Astrocyte (in vitro differentiated cells and primary cell): ENCODE results near the gene EPN2. TPM values are rescaled to one million over a fixed set of nuclear protein-coding genes. Genes with fewer than 3 reads are reported as not detected.

ENCODE experiments used
- DNase-seq: peaks from one replicate; pipeline ENCODE4 v3.0.0-alpha.2; 2010; ENCODE audit warnings: low read depth
- FAIRE-seq: peaks from 2 replicates; lab custom pipeline; 2011; peaks lifted over from hg19 to GRCh38; lab: Jason Lieb, UNC
- H2AFZ ChIP-seq: 2 replicates; pipeline ENCODE4 v1.6.0; 2012; ENCODE audit warnings: low read depth, low read length, inconsistent platforms
- H3K27ac ChIP-seq: 2 replicates; pipeline ENCODE4 v1.5.1; 2011; ENCODE audit warnings: low read depth, low read length, inconsistent platforms
- H3K27me3 ChIP-seq: 2 replicates; pipeline ENCODE4 v1.6.0; 2011; ENCODE audit warnings: low read length, inconsistent platforms; ENCODE audit not compliant: insufficient read depth
- H3K36me3 ChIP-seq: 2 replicates; pipeline ENCODE4 v1.5.1; 2011; ENCODE audit warnings: low read length, inconsistent platforms; ENCODE audit not compliant: insufficient read depth
- H3K4me1 ChIP-seq: 2 replicates; pipeline ENCODE4 v1.5.1; 2011; ENCODE audit warnings: low read length, inconsistent platforms; ENCODE audit not compliant: insufficient read depth
- H3K4me2 ChIP-seq: 2 replicates; pipeline ENCODE4 v1.6.0; 2012; ENCODE audit warnings: low read length, inconsistent platforms
- H3K4me3 ChIP-seq: 2 replicates; pipeline ENCODE4 v1.5.1; 2011; ENCODE audit warnings: low read depth, mild to moderate bottlenecking, low read length, inconsistent platforms; ENCODE audit not compliant: insufficient read depth
- H3K79me2 ChIP-seq: 2 replicates; pipeline ENCODE4 v1.6.0; 2012; ENCODE audit warnings: mild to moderate bottlenecking, low read length, inconsistent platforms; ENCODE audit not compliant: insufficient read depth
- H3K9ac ChIP-seq: 2 replicates; pipeline ENCODE4 v1.6.0; 2012; ENCODE audit warnings: mild to moderate bottlenecking, low read length, inconsistent platforms
- H3K9me3 ChIP-seq: 2 replicates; pipeline ENCODE4 v1.5.1; 2012; ENCODE audit warnings: low read depth, mild to moderate bottlenecking, low read length, inconsistent platforms; ENCODE audit not compliant: insufficient read depth
- H4K20me1 ChIP-seq: 2 replicates; pipeline ENCODE4 v1.6.0; 2012; ENCODE audit warnings: low read length, inconsistent platforms; ENCODE audit not compliant: insufficient read depth
- H3K27ac Mint-ChIP-seq: one replicate; pipeline ENCODE4 v1.8.0; 2021; ENCODE audit warnings: mild to moderate bottlenecking, mixed read lengths; ENCODE audit not compliant: unreplicated experiment
- H3K27me3 Mint-ChIP-seq: one replicate; pipeline ENCODE4 v1.8.0; 2021; ENCODE audit warnings: low read depth, mixed read lengths; ENCODE audit not compliant: unreplicated experiment
- H3K36me3 Mint-ChIP-seq: one replicate; pipeline ENCODE4 v1.8.0; 2021; ENCODE audit warnings: low read depth, mixed read lengths; ENCODE audit not compliant: unreplicated experiment
- H3K4me1 Mint-ChIP-seq: one replicate; pipeline ENCODE4 v1.8.0; 2021; ENCODE audit warnings: low read depth, mixed read lengths; ENCODE audit not compliant: unreplicated experiment
- H3K4me3 Mint-ChIP-seq: one replicate; pipeline ENCODE4 v1.8.0; 2021; ENCODE audit warnings: mild to moderate bottlenecking, moderate library complexity, mixed read lengths; ENCODE audit not compliant: unreplicated experiment
- H3K9me3 Mint-ChIP-seq: one replicate; pipeline ENCODE4 v1.8.0; 2021; ENCODE audit warnings: mild to moderate bottlenecking, mixed read lengths; ENCODE audit not compliant: unreplicated experiment
- CTCF ChIP-seq: IDR thresholded peaks from 2 replicates; pipeline ENCODE4 v1.5.1; 2011; ENCODE audit warnings: low read depth, mild to moderate bottlenecking, inconsistent platforms, low read length, moderate library complexity; ENCODE audit not compliant: insufficient read depth
- EZH2 ChIP-seq: IDR thresholded peaks from 2 replicates; pipeline ENCODE4 v1.6.1; 2012; ENCODE audit warnings: mild to moderate bottlenecking, low read length, inconsistent platforms; ENCODE audit not compliant: insufficient read depth
- total RNA-seq: library from RNA; stranded (reverse); gene quantifications from 2 replicates; pipeline ENCODE4 v1.2.1, GENCODE V29; 2021

EPN2 gene
- total RNA-seq, 1 donor from 2014 or later: 48.7 TPM

DNA sequence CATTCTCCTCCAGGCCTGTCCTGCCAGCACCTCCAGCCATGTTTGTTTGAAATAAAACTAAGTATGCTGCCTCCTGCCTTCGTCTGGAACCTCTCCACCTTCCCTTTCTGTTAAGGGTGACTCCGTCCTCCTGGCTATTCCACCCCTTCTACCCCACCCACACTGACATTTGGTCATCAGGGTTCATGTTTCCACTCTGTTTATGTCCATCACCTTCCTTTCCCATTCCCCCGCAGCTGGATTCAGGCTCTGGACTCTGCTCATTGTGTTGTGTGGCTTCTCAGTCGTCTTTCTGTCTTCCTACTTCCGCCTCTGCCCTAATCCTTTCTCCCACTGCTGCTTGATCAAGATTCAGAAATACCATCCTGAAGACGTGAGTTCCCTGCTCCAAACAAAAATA is 28.6 kb downstream of the EPN2 start:
- no peaks in the 10 kb centered on the region for H3K27me3 ChIP-seq
- TF ChIP-seq EZH2 (no peak), CTCF (no peak)
- H3K27me3 Mint-ChIP-seq: no peaks in the 10 kb centered on the region
- no peaks in the 10 kb centered on the region for H3K36me3 ChIP-seq
- H3K4me3 ChIP-seq: no peak overlapping the region
- H3K4me1 ChIP-seq: peaks cover 21% of the 10 kb centered on the region
- H3K4me2 ChIP-seq: no peak overlapping the region
- peaks cover 14% of the 10 kb centered on the region for H3K36me3 Mint-ChIP-seq
- H3K27ac ChIP-seq: no peak overlapping the region
- no peak overlapping the region for H2AFZ ChIP-seq
- no peak overlapping the region for H3K9ac ChIP-seq
- DNase-seq (no peak), FAIRE-seq (no peak)
- H4K20me1 ChIP-seq: peaks cover 88% of the 10 kb centered on the region
- H3K4me3 Mint-ChIP-seq: no peak overlapping the region
- peaks cover 3% of the 10 kb centered on the region for H3K9me3 Mint-ChIP-seq
- peaks cover 85% of the 10 kb centered on the region for H3K79me2 ChIP-seq
- no peaks in the 10 kb centered on the region for H3K9me3 ChIP-seq
- no peak overlapping the region for H3K27ac Mint-ChIP-seq
- peaks cover 42% of the 10 kb centered on the region for H3K4me1 Mint-ChIP-seq

GRCh38 chr17:19268611-19269010 is 31.4 kb downstream of the EPN2 start:
- no peak overlapping the region for H3K9ac ChIP-seq
- Mint-ChIP-seq H3K4me1 (peaks cover 46% of the 10 kb centered on the region), H3K4me3 (no peak overlapping the region), H3K27me3 (no peaks in the 10 kb centered on the region), H3K9me3 (peaks cover 3% of the 10 kb centered on the region), H3K36me3 (peaks cover 8% of the 10 kb centered on the region), H3K27ac (no peak overlapping the region)
- H3K79me2 ChIP-seq: peaks cover 91% of the 10 kb centered on the region
- no peak overlapping the region for H3K27ac ChIP-seq
- no peak overlapping the region for H3K4me2 ChIP-seq
- H3K9me3 ChIP-seq: no peaks in the 10 kb centered on the region
- H3K36me3 ChIP-seq: no peaks in the 10 kb centered on the region
- TF ChIP-seq EZH2 (no peak), CTCF (no peak)
- FAIRE-seq (no peak), DNase-seq (no peak)
- H4K20me1 ChIP-seq: peaks cover 90% of the 10 kb centered on the region
- H3K4me1 ChIP-seq: peaks cover 12% of the 10 kb centered on the region
- no peak overlapping the region for H2AFZ ChIP-seq
- H3K4me3 ChIP-seq: no peak overlapping the region
- no peaks in the 10 kb centered on the region for H3K27me3 ChIP-seq

DNA sequence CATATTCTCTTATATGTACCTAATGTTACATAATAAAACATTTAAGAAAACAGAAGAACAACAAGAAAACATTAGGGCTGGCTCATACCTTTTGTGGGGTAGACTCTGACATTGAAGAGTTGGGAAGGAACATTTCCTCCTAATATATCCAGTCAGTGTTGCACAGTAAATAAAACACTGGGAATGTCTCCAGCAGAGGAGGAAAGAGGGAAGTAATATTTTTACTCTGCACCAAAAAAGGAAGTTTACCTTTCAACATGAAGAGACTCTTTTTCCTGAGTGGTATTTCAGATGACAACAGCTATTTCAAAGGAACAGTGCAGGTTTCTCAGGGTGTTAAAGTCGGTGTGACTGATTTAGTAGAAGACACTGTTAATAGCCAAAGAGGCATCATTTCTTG is 31.9 kb downstream of the EPN2 start:
- H3K27ac ChIP-seq: no peak overlapping the region
- Mint-ChIP-seq H3K36me3 (peaks cover 11% of the 10 kb centered on the region), H3K4me3 (no peak overlapping the region), H3K27ac (no peak overlapping the region), H3K9me3 (peaks cover 3% of the 10 kb centered on the region), H3K4me1 (peaks cover 47% of the 10 kb centered on the region), H3K27me3 (no peaks in the 10 kb centered on the region)
- no peak for TF ChIP-seq CTCF
- TF ChIP-seq EZH2: no peak
- H3K79me2 ChIP-seq: peaks cover 91% of the 10 kb centered on the region
- no peaks in the 10 kb centered on the region for H3K36me3 ChIP-seq
- H3K27me3 ChIP-seq: no peaks in the 10 kb centered on the region
- no peak overlapping the region for H3K9ac ChIP-seq
- peaks cover 90% of the 10 kb centered on the region for H4K20me1 ChIP-seq
- no peak overlapping the region for H2AFZ ChIP-seq
- H3K4me1 ChIP-seq: peaks cover 7% of the 10 kb centered on the region
- no peaks in the 10 kb centered on the region for H3K9me3 ChIP-seq
- FAIRE-seq: no peak
- no peak overlapping the region for H3K4me2 ChIP-seq
- no peak overlapping the region for H3K4me3 ChIP-seq
- no peak for DNase-seq
